ENCODE data around the gene CASP6.

The CASP6 gene

DNA sequence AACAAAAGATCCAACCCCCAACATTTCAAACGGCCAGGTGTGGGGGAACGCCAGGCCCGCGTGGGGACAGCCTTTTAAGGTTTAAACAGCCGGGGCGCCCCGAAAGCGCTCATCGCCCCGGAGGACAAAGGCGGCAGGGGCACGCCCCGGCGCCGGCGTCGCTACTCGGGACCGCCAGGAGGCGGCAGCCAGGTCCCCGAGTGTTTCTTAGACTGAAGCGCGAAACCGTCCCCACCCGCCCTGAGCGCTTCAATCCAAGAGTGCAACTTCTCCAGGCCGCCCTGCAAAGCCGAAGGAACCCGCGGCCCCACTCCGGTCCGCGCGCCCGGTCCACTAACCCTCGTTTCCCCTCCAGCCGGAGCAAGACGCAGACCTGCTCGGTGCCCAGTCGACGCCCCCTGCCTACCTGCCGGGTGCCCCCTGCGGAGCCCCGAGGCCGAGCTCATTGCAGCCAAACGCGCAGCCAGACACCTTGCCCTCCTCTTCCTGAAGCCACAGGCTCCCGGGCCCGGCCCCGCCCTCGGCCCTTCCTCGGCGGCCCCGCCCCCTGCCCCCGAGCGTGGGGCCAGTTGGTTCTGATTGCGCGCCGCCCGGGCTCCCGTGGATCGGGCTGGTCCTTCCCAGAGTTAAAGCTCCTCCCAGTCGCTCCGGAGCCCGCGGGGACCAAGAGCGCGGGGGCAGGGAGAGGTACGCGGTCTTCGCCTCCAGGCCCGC lies at the start of gene CASP6:
CASP6 (minus strand) TSS at position 496 of the 714 bp plus-strand sequence; CDS start at position 446, 50 bp downstream.
- peak; percentile 11 to 83 (median 64) for DNase-seq

- no peak for DNase-seq
Observed at GRCh38 chr4:109752525-109752924, 49.3 kb upstream of the CASP6 start.

DNA sequence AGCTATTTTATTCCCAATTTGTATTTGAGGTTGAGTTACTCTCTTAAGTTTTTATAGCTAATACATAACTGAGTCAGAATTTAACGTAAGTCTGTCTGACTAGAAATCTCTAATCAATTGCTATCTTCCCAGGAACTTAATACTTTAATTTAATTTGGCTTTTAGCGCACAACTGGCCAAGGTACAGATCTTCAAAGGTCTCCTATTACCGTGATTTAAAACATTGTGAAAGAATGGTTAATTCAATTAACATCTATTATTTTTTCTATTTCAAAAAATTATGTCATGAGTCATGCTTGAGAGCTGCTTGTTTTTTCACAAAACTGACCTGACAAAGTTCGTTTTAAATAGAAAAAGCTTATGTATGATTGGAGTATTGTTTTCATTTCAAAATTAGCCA lies 48.6 kb upstream of the CASP6 start:
- DNase-seq: no peak

DNA sequence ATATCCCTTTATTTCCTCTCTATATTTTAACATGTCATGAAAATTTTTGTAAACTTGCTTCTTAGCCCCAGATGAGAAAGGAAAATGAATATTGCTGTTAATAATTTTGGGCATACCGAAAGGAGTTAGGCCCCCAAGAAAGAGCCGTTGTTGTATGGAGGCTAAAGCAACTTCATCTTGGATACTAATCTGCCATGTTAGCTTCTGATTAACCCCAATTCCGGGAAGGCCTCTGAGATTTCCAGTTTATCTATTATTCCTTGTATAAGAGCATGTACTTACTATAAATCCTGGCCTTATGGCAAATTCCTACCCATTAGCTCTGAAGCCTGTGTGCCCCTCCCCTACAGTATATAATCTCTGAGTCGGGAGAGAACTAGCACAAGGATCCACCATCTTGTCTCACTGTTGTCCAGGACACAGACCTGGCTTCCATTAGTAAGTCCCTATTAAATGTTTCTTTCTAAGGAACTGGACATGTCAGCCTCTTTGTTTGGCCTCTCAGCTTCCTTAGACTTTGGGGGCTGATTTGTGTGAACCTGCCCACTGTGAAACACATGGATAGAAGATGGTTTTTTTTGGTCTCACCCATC lies 47.5 kb upstream of the CASP6 start:
- no peak for DNase-seq

DNA sequence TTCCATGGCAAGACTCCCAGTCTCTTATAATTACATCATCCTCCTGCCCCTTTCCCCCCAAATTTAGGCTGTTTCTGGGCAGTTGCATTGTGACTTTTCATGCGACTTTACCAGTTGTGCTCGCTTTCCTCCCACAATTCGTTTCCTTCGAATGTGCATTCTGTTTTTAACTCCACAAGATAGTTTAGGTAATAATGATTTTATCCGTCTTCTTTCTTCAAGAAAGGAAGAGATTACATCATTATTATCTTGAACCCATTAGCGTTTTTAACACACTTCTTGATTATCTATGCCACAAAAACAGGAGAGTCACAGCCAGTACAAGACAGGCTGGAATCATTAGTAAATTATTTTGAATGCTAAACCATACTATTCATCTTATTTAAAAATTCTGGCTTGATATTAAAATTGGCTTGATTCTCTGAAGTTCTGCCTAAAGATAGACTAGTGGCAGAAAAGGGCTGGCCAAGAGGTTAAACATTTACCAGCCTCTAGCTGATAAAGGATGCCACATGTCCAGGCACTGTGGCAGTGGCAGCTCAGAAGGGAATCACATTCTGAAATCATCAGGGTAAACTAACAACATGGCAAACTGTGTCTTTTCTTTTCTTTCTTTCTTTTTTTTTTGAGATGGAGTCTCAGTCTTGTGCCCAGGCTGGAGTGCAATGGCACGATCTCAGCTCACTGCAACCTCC lies 46.3 kb upstream of the CASP6 start:
- no peak for DNase-seq

GRCh38 chr4:109748114-109748513 lies 44.9 kb upstream of the CASP6 start:
- no peak for DNase-seq

GRCh38 chr4:109746728-109747127 lies 43.5 kb upstream of the CASP6 start:
- no peak for DNase-seq

DNA sequence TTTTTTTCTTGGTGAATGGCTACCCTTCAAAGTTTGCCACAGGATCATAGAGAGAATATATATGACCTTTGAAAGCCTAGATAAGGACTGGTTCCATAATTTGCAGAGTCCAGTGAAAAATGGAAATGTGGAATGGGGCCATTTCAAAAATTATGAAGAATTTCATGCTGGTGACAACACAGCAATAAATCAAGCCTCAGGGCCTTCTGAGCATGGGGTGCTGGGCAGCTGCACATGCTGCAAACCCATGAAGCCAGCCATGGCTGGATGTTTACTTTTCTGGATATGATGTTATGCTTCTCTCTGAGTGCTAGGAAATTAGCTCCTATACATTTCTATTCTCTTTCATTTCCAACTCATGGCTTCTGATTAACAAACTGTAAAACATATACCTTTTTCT lies 42.6 kb upstream of the CASP6 start:
- no peak for DNase-seq

GRCh38 chr4:109739547-109739946 lies 36.3 kb upstream of the CASP6 start:
- no peak for DNase-seq

DNA sequence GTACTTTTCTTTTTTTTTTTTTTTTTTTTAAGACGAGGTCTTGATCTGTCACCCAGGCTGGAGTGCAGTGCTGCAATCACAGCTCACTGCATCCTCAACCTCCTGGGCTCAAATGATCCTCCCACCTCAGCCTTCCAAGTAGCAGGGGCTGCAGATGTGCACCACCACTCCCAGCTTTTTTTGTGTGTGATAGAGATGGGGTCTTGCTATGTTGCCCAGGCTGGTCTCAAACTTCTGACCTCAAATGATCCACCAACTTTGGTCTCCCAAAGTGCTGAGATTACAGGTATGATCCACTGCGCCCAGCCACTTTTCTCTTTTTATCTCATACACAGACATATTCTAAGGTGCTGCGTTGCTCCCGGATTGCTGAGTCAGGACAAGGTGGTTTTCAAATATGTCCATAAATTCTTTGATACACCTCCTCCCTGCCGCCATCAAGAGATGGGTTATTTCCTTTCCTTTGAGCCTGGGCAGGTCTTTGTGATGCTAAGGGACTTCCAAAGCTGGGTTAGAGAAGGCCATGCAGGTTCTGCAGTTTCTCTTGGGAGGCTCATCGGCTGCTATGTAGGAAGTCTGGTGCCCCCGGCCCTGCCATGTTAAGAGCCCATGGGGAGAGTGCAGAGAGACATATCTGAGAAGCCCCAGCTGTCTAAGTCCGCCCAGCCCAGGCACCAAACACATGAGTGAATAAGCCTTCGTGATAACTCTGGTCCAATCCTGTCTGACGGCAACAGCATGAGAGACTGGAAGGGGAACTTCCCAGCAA lies 35.0 kb upstream of the CASP6 start:
- no peak for DNase-seq

GRCh38 chr4:109735566-109736365 lies 32.5 kb upstream of the CASP6 start:
- DNase-seq: no peak

- DNase-seq: no peak
Observed at GRCh38 chr4:109733728-109734127, 30.5 kb upstream of the CASP6 start.

GRCh38 chr4:109730619-109731545 lies 27.6 kb upstream of the CASP6 start:
- DNase-seq: peak in 1 of 14 donors; percentile 23

GRCh38 chr4:109729718-109730618 lies 26.7 kb upstream of the CASP6 start, which contains the start of gene PLA2G12A:
Gene PLA2G12A, minus strand, starts transcription at chr4:109730070. Its CDS starts 261 bp downstream, at chr4:109729809.
- peak in 13 of 14 donors; percentile 44 to 81 (median 66) for DNase-seq

- DNase-seq: peak in 2 of 14 donors; percentile 32 to 36
Observed at GRCh38 chr4:109729117-109729717, 26.0 kb upstream of the CASP6 start.

- no peak for DNase-seq
Observed at GRCh38 chr4:109728385-109728784, 25.1 kb upstream of the CASP6 start.

DNA sequence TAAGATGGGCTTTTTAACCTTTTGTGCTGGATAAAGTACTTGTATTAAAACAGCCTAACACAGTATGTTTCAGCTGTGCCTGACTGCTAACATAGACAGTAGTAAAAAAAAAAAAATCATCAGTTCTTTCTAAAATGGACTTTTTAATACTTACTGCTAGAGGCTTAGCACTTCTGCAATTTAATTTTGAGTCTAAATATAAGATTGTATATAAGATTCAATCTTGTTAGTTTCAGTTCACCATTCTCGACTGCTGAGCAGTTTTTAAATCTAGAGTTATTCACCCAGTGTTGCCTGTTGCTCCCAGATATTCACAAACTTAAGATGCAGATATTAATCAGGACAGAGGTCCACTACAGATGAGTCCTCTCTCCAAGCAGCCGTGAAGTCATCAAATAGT lies 19.9 kb upstream of the CASP6 start:
- no peak for DNase-seq

- no peak for DNase-seq
Observed at GRCh38 chr4:109722357-109722756, 19.1 kb upstream of the CASP6 start.

DNA sequence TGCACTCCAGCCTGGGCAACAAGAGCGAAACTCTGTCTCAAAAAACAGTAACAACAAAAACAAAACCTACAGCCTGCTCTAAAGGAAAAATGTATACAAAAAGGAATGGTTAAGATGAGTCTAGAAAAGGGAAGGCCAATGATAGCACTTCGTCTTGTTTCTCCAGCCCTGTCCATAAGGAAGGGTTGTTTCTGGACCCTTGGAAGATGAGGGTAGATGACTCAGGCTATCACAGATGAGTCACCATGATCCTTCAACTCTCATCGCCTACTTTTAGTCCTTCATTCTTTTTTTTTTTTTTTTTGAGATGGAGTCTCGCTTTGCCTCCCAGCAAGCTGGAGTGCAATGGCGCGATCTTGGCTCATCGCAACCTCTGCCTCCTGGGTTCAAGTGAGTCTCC lies 17.8 kb upstream of the CASP6 start:
- no peak for DNase-seq
